Measurements from ENCODE around the gene EID3.

EID3 gene

DNA sequence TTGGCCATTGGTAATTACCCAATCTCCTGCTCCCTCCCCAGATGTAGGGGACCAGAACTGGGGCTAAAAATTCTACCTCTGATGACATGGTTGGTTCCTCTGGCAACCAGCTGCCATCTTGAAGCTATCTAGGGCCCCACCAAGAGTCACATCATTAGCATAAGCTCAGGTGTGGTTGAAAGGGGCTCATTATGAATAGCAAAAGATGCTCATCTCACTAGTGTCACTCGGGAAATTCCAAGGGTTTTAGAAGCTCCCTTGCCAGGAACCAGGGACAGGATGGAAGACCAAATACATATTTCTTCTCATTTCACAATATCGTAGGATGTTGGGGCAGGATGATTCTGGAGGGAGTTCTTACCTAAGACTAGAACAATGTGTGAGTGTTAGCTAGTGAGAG is 38.6 kb downstream of the EID3 start:
- DNase-seq, result no peak

DNA sequence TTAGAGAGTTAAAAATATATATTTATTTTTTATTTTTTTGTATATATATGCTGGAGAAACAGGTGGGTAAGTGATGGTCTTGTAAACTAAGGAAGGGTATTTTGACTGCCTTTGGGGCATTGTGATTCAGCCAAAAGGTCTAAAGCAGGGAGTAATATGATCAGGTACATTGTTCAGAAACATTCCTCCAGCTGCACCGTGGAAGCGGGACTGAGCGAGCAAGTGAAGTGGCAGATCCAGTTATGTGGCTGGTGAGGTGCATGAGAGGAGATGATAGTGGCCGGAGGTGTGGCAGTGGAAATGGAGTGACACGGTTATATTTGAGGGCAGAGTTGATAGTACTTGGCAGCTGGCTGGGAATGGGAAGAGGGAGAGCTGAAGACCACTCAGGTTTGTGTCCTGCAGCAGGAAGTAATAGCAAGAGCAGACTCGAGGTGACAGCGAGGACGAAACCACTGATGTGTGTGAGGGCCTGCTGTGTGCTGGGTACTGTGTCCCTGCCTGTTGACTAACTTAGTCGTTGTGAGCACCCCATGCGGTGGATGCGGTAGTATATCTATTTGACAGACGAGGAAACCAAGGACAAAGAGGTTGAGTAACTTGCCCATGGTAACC is 39.2 kb downstream of the EID3 start:
- no peak for DNase-seq

DNA sequence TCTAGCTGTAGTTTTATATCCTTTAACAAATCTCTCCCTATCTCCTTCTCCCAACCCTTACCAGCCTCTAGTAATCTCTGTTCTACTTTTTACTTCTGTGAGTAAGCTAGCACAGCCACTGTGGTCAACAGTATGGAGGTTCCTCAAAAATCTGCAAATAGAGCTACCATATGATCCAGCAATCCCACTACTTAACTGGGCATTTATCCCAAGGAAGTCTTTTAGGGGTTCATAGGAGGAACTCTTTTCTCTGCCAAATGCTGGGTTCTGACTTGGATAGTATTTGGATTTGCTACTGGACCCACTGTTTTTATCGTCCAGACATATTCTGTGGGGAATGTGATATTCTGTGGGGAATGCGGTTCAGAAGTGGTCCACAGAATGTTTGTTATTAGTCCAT is 41.1 kb downstream of the EID3 start:
- no peak for DNase-seq

DNA sequence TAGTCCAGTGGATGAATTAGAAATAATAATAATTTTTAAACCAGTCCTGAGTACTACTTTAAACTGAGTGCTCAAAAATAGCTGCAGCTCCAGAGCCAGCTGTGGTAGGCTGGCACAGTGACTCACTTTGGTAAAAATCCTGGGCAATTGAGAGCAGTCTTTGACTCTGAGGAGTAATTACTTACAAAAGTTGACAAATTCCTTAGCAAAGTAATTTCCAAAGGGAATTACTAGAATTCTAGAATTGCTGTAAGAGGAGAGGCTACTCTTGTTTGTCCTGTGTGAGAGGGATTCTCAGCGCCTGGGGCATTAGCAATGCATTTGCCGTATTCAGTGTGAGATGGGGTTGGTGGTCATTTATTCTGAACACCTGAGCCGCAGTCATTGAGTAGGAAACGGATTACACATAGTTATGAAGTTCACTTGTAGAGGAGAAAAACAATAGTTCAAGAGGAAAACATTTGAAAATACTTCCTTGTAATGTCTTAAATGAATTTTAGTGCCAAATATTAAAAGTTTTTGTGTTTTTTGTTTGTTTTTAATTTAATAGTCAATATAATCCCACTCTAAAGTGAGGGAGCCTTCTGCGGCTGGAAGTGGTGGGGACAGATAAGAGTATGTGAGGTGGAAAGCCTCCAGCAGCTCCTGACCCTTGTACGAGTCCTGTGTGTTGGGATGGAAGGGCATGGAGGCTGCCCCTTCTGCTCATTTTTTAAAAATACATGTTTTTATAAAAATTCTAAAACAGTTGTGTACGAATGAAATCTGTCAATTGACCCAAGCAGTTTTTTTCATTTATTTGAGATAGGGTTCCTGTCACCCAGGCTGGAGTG is 41.9 kb downstream of the EID3 start:
- DNase-seq, result no peak

DNA sequence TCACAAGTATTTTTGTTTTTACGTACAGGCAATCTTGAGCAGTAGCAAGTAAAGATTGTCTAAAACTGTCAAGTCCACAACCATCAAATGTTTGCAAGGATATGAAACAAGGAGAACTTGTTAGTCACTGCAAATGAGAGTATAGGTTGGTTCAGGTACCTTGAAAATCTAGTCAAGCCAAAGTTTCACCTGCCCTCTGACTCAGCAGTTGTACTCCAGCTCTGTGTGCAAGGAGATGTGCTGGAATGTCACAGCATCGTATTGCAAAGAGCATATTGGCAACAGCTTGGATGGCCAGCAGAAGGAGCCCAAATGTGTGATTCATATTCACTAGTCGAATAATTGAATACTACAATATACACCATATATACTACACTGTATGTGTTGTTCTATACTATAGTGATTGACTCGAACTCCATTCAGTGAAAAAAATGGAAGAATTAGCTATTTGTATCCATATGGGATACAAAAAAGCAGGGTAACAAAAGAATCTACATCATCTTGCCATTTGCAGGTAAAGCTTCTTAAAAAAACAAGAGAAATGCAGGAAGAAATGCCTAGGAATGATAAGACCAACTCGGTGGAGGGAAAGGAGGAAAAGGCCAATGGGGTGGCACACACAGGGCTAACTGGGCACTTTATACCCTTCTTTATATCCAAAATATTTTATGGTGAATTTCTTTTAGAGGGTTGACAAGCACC is 44.0 kb downstream of the EID3 start:
- DNase-seq, result no peak

DNA sequence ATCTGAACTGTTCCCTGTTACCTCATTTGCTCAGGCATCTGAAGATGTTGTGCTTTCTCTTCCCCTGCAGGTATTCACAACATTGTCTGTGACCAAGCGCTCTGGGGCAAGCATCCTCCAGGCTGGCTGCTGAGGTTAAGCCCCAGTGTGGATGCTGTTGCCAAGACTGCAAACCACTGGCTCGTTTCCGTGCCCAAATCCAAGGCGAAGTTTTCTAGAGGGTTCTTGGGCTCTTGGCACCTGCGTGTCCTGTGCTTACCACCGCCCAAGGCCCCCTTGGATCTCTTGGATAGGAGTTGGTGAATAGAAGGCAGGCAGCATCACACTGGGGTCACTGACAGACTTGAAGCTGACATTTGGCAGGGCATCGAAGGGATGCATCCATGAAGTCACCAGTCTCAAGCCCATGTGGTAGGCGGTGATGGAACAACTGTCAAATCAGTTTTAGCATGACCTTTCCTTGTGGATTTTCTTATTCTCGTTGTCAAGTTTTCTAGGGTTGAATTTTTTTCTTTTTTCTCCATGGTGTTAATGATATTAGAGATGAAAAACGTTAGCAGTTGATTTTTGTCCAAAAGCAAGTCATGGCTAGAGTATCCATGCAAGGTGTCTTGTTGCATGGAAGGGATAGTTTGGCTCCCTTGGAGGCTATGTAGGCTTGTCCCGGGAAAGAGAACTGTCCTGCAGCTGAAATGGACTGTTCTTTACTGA is 44.9 kb downstream of the EID3 start:
- DNase-seq, result no peak

DNA sequence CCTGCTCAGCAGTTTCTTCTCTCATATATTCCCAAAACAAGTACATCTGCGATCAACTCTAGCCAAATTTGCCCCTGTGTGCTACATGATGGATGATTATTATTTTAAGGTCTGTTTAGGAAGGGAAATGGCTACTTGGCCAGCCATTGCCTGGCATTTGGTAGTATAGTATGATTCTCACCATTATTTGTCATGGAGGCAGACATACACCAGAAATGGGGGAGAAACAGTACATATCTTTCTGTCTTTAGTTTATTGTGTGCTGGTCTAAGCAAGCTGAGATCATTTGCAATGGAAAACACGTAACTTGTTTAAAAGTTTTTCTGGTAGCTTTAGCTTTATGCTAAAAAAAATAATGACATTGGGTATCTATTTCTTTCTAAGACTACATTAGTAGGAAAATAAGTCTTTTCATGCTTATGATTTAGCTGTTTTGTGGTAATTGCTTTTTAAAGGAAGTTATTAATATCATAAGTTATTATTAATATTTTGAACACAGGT is 45.5 kb downstream of the EID3 start:
- no peak for DNase-seq

DNA sequence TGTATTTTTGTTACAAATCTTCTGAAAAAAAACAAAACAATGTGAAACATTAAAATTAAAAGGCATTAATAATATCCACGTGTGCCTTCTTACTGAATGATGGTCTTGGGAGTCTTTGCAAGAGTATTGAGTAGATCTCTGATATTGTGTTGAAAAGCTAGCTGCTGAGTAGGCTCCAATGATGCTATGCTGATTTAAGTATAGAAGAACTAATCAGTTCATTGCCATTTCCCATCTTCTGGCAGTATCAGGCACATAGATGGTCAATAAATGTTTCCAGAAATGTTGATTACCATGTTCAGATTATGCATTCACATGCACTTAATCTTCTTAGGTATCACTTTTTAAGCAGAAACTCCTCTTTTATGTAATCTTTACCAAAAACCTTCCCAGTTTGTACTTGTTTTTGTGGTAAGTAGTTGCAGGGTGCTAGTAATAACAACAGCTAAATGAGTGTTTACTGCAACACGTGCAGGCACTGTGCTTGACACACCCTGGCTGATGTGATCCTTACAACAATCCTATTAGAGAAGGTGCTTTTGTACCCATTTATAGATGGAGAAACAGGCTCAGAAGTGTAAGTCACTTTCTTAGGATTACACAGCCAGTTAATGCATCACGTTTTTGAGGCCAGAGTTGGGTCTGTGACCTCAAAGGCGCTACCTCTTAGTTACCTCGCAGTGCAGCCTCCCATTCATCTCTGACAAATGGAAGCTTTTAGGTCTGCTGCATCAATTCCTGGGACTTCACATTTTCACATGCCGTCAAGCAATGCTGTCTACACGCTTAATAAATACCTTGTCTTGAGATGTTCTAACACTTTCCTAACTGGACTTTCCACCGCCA is 46.9 kb downstream of the EID3 start:
- DNase-seq, result no peak

DNA sequence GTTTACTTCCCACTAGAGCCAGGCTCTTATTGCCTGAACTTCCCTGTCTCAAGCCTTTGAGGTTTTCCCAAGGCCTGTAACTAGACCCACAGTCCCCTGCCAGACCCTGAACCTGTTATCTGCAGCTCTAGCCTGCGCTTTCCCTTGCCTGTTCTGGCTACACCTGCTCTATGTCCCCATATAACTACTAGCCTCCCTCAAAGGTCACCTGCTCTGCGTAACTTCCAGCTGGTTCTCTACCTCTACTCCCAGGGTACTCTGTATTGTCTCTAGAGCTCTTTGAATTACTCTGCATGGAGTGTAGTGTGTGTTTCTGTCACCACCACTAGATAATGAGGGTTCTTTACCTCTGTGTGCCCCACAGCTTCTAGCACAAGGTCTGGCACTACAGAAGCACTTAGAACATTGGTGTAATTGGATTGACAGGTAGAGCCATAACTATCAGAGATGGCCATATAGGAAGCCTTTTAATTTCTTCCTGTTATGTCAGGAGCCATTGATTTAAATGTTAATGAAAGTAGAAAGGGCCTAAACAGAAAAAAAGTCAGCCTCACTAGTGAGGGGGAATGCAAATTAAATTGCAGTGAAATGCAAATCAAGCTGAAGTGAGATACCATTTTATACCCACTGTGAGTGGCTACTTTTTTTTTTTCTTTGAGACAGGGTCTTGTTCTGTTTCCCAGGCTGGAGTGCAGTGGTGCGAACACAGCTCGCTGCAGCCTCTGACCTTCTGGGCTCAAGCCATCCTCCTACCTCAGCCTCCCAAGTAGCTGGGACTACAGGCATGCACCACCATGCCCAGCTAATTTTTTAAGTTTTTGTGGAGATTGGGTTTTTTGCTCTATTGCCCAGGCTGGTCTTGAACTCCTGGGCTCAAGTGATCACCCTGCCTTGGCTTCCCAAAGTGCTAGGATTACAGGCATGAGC is 47.8 kb downstream of the EID3 start:
- no peak for DNase-seq

DNA sequence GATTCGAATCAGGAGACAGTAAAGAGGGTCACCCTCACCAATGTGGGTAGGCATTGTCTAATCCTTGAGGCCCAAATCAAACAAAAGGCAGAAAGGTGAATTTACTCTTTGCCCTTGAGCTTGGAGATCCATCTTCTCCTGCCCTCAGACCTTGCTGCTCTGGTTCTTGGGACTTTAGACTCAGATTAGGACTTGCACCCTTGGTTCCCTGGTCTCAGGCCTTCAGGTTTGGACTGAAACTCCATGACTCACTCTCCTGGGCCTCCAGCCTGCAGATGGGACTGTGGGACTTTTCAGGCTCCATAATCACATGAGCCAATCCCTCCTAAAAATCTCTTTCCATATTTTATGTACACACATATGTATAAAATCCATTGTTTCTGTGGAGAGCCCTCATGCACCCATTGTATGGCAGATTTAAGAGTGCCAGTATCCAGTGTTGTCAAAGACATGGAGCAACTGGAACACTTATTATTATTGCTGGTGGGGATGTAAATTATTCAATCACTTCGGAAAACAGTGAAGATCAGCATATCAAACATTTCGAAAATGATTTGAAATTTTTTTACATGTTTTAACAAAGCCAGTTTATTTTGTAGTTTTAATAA is 48.7 kb downstream of the EID3 start:
- no peak for DNase-seq

DNA sequence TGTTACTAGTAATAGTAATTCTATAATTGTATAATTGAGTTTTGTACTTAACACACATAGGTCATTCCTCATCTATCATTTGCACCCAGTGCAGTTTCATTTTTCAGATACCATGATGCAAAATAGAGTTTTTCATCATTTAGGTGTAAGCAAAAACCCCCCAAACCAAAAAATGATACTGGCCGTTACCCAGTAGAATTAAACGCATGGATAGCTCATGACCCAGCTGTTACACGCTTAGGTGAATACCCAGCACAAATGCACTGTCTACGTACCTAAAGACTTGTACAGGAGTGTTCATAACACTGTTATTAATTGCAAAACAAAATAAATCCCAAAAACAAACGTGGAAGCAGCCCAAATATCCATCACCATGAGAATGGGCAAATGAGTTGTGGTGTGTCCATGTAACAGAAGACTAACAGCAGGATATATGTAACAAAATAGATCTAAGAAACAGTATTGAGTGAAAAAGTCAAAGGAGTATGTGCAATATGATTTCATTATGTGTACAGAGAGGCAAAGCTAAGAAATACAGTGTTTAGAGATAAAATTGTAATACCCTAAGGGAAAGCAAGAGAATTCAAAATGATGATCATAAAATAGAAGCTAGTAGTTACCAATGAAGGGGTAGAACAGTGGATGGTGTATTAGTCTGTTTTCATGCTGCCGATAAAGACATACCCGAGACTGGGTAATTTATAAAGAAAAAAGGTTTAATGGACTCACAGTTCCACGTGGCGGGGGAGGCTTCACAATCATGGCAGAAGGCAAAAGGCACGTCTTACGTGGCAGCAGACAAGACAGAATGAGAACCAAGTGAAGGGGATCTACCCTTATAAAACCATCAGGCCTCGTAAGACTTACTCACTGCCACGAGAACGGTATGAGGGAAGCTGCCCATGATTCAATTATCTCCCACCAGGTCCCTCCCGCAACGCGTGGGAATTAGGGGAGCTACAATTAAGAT is 49.8 kb downstream of the EID3 start:
- no peak for DNase-seq

DNA sequence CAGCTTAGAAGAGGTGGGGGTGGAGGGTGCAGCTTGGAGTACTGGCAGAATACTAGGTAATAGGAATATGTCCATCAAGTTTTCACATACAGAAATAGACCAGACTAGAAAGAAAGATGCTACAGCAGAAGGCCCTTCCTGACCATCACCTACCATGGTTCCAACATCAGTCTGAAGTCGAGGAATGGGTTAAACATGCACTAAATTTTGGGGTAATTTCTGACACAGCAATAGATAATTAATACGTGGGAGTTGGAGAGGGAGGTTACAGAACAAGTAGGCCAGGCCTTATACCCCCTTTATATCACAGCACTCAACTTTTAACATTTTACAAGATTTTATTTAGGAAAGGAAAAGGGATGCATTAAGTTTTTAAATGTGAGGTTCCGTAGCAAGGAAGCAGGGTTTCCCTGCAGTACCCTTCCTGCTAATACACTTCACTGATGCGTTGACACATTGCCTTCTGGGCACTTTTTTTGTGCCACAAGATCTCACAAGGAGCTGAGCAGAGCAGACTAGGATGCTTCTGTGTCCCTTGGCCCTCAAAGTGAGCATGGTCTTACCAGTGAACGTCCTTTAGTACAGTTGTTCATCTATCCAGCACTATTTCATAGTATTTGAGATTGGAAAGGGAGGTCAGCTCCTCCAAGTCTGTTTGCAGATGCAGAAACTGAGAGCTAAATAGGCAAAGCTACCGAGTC is 50.8 kb downstream of the EID3 start:
- no peak for DNase-seq

Data from NCI-H69 (cell line).